ENCODE measurements around the gene RCAN2.

Gene RCAN2

DNA sequence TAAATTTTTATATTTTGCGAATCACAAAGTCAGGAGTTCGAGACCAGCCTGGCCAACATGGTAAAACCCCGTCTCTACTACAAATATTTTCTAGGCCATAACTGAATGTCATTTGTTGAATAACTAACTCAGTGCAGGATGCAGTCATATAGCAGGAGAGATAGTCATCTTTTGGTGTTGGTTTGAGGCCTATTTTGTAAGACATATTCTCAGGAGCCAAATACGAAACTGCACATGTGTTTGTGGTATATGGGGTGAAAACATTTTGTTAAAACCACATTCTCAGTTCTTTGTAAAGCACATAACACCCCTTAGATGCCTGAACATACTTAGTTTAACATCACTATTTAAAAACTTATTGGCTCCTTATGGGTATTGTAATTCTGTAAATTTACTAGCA lies 315.8 kb downstream of the RCAN2 start:
- in situ Hi-C loops (cut with MboI; ENCODE audit: low sequenced_read_pairs): no loop called here

DNA sequence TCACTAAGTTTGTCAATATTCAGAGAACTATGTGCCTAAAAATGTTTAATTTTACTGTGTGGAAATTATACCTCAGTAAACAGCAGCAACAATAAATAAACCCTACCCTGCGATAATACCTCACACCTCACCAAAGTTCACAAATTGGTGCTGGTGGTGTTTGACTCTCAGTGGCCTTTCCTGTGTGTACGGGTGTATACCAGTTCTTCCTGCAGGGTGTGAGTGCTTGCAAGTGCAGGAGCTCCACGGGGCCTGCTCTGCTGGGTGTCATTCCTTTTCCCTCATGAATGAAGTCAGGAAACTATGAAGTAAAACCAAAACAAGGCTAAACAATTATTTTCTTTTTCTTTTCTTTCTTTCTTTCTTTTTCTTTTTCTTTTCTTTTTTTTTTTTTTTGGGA lies 316.3 kb downstream of the RCAN2 start:
- in situ Hi-C loops (cut with MboI; ENCODE audit: low sequenced_read_pairs): no loop called here

DNA sequence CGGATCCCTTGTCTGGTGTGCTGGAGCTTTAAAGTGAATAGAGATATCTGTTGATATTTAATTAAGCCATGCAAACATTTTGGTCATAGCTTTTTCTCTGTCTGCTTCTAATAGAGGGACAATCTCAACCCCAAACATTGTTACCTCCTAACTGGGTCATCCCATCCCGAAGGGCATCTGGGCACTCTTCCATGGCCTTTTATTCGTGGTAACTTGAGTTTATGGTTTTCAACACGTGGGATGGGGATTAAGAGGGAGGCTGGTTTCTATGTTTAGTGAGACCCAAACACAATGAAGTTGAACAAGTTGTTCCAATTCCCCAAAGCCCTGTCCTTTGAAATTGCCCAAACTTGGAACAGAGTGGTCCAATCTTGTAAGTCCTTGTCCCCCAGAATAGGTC lies 319.1 kb downstream of the RCAN2 start:
- in situ Hi-C loops (cut with MboI; ENCODE audit: low sequenced_read_pairs): no loop called here
